ENCODE results near the gene KRTAP12-4. TPM values are rescaled to one million over a fixed set of nuclear protein-coding genes. Genes with fewer than 3 reads are reported as not detected.

Gene KRTAP12-4
- total RNA-seq, 1 donor from 2014 or later: not detected

DNA sequence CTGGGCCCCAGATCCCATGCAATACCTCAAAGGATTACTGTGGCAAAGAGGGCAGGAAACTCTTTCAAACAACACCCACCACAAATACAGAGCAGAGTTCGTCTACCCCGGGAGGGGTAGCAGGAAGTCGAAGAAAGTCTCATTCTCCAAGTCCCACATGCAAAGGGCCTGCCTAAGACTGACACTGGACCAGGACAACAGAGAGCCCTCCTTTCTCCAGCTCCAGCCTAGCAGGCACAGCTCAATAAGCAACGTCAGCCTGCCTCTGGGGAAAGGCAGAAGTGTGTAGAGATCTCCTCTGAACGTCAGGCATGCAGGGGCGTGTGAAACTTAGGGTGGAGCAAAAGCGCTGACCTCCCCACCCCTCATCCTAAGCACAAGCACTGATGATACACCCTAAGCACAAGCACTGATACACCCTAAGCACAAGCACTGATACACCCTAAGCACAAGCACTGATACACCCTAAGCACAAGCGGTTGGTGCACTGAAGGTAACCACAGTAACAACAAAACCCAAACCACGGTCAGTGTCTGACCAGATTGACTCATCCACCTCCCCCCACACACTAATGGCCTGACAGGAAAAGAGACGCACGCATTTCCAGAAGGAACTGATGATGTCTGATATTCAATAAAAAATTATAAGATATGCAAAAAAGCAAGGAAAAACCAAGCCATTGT lies 4.6 kb upstream of the KRTAP12-4 start:
- DNase-seq (ENCODE audit: low spot score): no peak
- TF ChIP-seq, protein P1, sequence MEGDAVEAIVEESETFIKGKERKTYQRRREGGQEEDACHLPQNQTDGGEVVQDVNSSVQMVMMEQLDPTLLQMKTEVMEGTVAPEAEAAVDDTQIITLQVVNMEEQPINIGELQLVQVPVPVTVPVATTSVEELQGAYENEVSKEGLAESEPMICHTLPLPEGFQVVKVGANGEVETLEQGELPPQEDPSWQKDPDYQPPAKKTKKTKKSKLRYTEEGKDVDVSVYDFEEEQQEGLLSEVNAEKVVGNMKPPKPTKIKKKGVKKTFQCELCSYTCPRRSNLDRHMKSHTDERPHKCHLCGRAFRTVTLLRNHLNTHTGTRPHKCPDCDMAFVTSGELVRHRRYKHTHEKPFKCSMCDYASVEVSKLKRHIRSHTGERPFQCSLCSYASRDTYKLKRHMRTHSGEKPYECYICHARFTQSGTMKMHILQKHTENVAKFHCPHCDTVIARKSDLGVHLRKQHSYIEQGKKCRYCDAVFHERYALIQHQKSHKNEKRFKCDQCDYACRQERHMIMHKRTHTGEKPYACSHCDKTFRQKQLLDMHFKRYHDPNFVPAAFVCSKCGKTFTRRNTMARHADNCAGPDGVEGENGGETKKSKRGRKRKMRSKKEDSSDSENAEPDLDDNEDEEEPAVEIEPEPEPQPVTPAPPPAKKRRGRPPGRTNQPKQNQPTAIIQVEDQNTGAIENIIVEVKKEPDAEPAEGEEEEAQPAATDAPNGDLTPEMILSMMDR (IDR thresholded peaks at IDR 0.05; ENCODE audit: unreplicated experiment): no peak
- Mint-ChIP-seq H3K4me3 (ENCODE audit: unreplicated experiment) (no peak overlapping the region), H3K4me1 (ENCODE audit: unreplicated experiment) (peaks cover 7% of the 10 kb centered on the region), H3K36me3 (ENCODE audit: low read depth, unreplicated experiment) (peaks cover 13% of the 10 kb centered on the region), H3K9me3 (ENCODE audit: unreplicated experiment) (no peaks in the 10 kb centered on the region), H3K27ac (ENCODE audit: unreplicated experiment) (no peak overlapping the region), H3K27me3 (ENCODE audit: unreplicated experiment) (peaks cover 1% of the 10 kb centered on the region)

DNA sequence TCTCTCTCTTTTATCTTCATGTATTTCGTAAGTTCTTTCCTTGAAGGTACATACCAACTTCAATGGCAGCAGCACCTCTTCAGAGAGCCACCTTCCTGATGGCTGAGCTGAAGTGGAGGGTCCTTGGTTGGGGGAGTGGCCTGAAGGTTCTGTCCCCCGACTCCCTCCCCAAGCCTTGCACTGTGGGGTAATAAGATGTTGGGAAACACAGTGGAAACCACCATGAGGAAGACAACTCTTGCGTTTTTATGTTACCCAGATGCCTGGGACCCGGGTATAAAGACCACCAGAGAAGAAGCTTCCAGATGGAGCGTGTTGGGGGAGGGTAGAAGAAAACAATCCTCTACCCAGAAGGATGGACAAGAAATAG lies 4.1 kb upstream of the KRTAP12-4 start:
- peaks cover 13% of the 10 kb centered on the region for H3K36me3 Mint-ChIP-seq (ENCODE audit: low read depth, unreplicated experiment)
- H3K9me3 Mint-ChIP-seq (ENCODE audit: unreplicated experiment): no peaks in the 10 kb centered on the region
- H3K27ac Mint-ChIP-seq (ENCODE audit: unreplicated experiment): no peak overlapping the region
- H3K4me1 Mint-ChIP-seq (ENCODE audit: unreplicated experiment): peaks cover 7% of the 10 kb centered on the region
- no peak for DNase-seq (ENCODE audit: low spot score)
- TF ChIP-seq, protein P1 (IDR thresholded peaks at IDR 0.05; ENCODE audit: unreplicated experiment): no peak
- no peak overlapping the region for H3K4me3 Mint-ChIP-seq (ENCODE audit: unreplicated experiment)
- H3K27me3 Mint-ChIP-seq (ENCODE audit: unreplicated experiment): peaks cover 3% of the 10 kb centered on the region

- peaks cover 7% of the 10 kb centered on the region for H3K4me1 Mint-ChIP-seq (ENCODE audit: unreplicated experiment)
- no peak within 1 kb of the TSS for H3K4me3 Mint-ChIP-seq (ENCODE audit: unreplicated experiment)
- no peak within 1 kb of the TSS for H3K27ac Mint-ChIP-seq (ENCODE audit: unreplicated experiment)
- H3K36me3 Mint-ChIP-seq (ENCODE audit: low read depth, unreplicated experiment): peaks cover 13% of the 10 kb centered on the region
- no peak for DNase-seq (ENCODE audit: low spot score)
- TF ChIP-seq, protein P1 (IDR thresholded peaks at IDR 0.05; ENCODE audit: unreplicated experiment): no peak
- no peaks in the 10 kb centered on the region for H3K9me3 Mint-ChIP-seq (ENCODE audit: unreplicated experiment)
- peaks cover 3% of the 10 kb centered on the region for H3K27me3 Mint-ChIP-seq (ENCODE audit: unreplicated experiment)
These were observed 3.4 kb upstream of the KRTAP12-4 start, which contains the start of gene KRTAP12-3 for GRCh38 chr21:44657635-44658540. TSS of gene KRTAP12-3 (plus strand) at chr21:44657932. CDS start at chr21:44657980, 48 bp downstream.

DNA sequence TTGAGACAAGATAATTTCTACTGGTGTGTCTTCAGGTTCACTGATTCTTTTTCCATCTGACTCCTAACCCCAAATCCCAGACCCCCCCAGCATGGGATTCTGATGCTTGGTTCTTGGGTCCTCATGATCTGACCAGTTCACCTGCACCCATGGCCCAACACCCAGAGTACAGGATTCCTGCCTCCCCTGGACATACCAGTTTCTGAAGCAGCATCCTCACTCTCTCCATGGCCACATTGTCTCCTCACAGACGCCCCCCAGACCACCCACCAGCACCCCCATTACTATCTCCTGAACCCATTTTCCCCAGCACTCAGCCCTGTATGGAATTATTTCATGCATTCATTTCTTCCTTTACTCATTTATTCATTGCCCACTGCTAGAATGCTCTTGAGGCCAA lies 2.4 kb upstream of the KRTAP12-4 start:
- Mint-ChIP-seq H3K27me3 (ENCODE audit: unreplicated experiment) (peaks cover 3% of the 10 kb centered on the region), H3K4me1 (ENCODE audit: unreplicated experiment) (peaks cover 7% of the 10 kb centered on the region), H3K9me3 (ENCODE audit: unreplicated experiment) (no peaks in the 10 kb centered on the region), H3K36me3 (ENCODE audit: low read depth, unreplicated experiment) (peaks cover 13% of the 10 kb centered on the region), H3K27ac (ENCODE audit: unreplicated experiment) (no peak overlapping the region), H3K4me3 (ENCODE audit: unreplicated experiment) (no peak overlapping the region)
- no peak for DNase-seq (ENCODE audit: low spot score)
- TF ChIP-seq, protein P1 (IDR thresholded peaks at IDR 0.05; ENCODE audit: unreplicated experiment): no peak

Data from endothelial cell (in vitro differentiated cells).